Neural crest cell (in vitro differentiated cells): ENCODE results near the gene JOSD2. TPM values are rescaled to one million over a fixed set of nuclear protein-coding genes. Genes with fewer than 3 reads are reported as not detected.
"Not testable (repeated sequence)": the region's sequence is repeated elsewhere in the genome, so short reads cannot be mapped to it uniquely, and the experiment has no call there.

Source experiments
- DNase-seq: peaks from one replicate; pipeline ENCODE4 v3.0.0; 2021; ENCODE audit warnings: low read depth, mixed read lengths, low spot score
- H3K27ac Mint-ChIP-seq: one replicate; pipeline ENCODE4 v1.8.0; 2021; ENCODE audit warnings: mild to moderate bottlenecking, mixed read lengths; ENCODE audit not compliant: unreplicated experiment
- H3K27me3 Mint-ChIP-seq: 2 replicates; pipeline ENCODE4 v1.8.0; 2021; ENCODE audit warnings: low read depth, mild to moderate bottlenecking, mixed read lengths
- H3K36me3 Mint-ChIP-seq: 2 replicates; pipeline ENCODE4 v1.8.0; 2021; ENCODE audit warnings: low read depth, mild to moderate bottlenecking, mixed read lengths
- H3K4me1 Mint-ChIP-seq: 2 replicates; pipeline ENCODE4 v1.8.0; 2021; ENCODE audit warnings: mixed read lengths
- H3K4me3 Mint-ChIP-seq: one replicate; pipeline ENCODE4 v1.8.0; 2021; ENCODE audit warnings: mild to moderate bottlenecking, mixed read lengths
- H3K9me3 Mint-ChIP-seq: 2 replicates; pipeline ENCODE4 v1.8.0; 2021; ENCODE audit warnings: mixed read lengths
- total RNA-seq: library from RNA; stranded (reverse); gene quantifications from 2 replicates; pipeline ENCODE4 v1.2.1, GENCODE V29; 2021
- TF ChIP-seq, protein P1 (sequence below): fragments of 200-600 bp; sonication (generic); conservative IDR thresholded peaks from 2 replicates; pipeline ENCODE4 v1.5.0; 2021; ENCODE audit warnings: antibody characterized with exemption, mild to moderate bottlenecking

Gene JOSD2
- total RNA-seq, 1 donor from 2014 or later = 10.9 TPM

DNA sequence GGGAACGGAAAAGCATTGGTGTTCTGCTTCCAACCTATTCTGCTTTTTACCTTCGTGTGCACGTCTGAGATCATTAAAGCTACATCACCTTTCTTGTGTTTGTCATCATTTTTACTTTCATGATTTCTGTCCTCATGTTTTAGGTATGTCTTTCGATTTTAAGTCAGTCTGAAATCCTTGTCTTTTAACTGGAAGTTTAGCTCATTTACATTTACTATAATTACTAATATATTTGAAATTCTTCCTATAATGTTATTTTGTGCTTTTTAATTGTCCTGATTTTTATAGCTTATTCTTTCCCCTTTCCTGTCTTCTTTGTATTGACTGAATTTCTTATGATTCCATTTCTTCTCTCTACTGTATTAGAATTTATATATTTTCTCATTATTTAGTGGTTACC is 22.0 kb upstream of the JOSD2 start:
- no peak for DNase-seq
- Mint-ChIP-seq H3K4me3 (no peak overlapping the region), H3K27ac (no peak overlapping the region), H3K36me3 (peaks cover 26% of the 10 kb centered on the region), H3K4me1 (peaks cover 19% of the 10 kb centered on the region), H3K9me3 (peaks cover 4% of the 10 kb centered on the region), H3K27me3 (no peaks in the 10 kb centered on the region)
- TF ChIP-seq, protein P1, sequence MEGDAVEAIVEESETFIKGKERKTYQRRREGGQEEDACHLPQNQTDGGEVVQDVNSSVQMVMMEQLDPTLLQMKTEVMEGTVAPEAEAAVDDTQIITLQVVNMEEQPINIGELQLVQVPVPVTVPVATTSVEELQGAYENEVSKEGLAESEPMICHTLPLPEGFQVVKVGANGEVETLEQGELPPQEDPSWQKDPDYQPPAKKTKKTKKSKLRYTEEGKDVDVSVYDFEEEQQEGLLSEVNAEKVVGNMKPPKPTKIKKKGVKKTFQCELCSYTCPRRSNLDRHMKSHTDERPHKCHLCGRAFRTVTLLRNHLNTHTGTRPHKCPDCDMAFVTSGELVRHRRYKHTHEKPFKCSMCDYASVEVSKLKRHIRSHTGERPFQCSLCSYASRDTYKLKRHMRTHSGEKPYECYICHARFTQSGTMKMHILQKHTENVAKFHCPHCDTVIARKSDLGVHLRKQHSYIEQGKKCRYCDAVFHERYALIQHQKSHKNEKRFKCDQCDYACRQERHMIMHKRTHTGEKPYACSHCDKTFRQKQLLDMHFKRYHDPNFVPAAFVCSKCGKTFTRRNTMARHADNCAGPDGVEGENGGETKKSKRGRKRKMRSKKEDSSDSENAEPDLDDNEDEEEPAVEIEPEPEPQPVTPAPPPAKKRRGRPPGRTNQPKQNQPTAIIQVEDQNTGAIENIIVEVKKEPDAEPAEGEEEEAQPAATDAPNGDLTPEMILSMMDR = no peak

DNA sequence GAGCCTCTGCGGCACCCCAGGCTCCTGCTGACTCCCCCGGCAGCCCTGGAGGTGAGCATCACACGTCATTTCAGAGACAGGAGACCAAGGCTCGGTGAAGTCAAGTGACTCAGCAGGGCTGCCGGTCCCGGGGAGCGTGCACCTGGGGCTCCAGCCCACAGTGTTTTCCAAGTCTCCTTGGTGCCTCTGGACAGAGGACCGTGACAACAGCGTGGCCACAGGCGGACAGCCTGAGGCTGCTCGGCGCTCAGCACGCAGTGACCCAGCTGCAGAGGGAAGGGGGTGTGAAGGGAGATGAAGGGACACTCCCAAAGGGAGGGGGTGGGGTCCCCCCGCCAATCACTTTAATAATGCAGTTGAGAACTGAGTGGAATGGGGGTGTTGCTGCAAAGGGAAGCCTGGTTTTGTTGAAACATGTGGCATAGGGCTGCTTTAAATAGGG is 20.2 kb upstream of the JOSD2 start:
- TF ChIP-seq, protein P1 = no peak
- DNase-seq = no peak
- Mint-ChIP-seq H3K36me3 (peaks cover 21% of the 10 kb centered on the region), H3K27me3 (no peaks in the 10 kb centered on the region), H3K4me3 (no peak overlapping the region), H3K9me3 (peaks cover 4% of the 10 kb centered on the region), H3K27ac (no peak overlapping the region), H3K4me1 (peaks cover 13% of the 10 kb centered on the region)

DNA sequence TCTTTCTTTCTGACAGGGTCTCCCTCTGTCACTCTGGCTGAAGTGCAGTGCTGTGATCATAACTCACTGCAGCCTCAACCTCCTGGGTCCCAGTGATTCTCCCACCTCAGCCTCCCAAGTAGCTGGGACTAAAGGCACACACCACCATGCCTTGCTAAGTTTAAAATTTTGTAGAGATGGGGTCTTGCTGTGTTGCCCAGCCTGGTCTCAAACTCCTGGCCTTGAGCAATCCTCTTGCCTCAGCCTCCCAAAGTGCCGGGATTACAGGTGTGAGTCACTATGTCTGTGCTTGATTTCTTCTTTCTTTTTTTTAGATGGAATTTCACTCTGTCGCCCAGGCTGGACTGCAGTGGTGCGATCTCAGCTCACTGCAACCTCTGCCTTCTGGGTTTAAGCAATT is 17.1 kb upstream of the JOSD2 start:
- H3K36me3 Mint-ChIP-seq = peaks cover 11% of the 10 kb centered on the region
- not testable (repeated sequence) for DNase-seq, H3K27me3 Mint-ChIP-seq, H3K27ac Mint-ChIP-seq, H3K9me3 Mint-ChIP-seq, H3K4me3 Mint-ChIP-seq
- H3K4me1 Mint-ChIP-seq = peaks cover 13% of the 10 kb centered on the region

DNA sequence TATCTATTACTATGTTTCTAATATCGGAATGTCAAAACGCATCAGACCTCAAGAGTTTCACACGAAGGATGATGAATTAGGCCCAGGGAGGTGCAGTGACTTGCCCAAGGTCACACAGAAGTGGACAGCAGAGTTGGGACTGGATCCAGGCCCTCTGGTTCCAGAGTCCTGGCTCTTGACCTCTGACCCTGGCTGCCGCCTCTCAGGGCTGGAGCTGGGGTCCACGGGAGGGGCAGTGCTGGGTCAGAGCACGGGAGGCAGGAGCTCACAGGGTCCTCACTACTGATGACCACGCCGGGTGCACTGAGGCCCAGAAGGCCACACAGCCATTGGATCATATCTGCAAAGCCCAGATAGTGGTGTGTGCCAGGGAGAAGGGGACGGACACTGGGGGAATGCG is 11.9 kb upstream of the JOSD2 start:
- Mint-ChIP-seq H3K36me3 (peaks cover 7% of the 10 kb centered on the region), H3K27ac (no peak overlapping the region), H3K9me3 (no peaks in the 10 kb centered on the region), H3K27me3 (no peaks in the 10 kb centered on the region), H3K4me1 (no peaks in the 10 kb centered on the region), H3K4me3 (no peak overlapping the region)
- TF ChIP-seq, protein P1 = no peak
- no peak for DNase-seq

DNA sequence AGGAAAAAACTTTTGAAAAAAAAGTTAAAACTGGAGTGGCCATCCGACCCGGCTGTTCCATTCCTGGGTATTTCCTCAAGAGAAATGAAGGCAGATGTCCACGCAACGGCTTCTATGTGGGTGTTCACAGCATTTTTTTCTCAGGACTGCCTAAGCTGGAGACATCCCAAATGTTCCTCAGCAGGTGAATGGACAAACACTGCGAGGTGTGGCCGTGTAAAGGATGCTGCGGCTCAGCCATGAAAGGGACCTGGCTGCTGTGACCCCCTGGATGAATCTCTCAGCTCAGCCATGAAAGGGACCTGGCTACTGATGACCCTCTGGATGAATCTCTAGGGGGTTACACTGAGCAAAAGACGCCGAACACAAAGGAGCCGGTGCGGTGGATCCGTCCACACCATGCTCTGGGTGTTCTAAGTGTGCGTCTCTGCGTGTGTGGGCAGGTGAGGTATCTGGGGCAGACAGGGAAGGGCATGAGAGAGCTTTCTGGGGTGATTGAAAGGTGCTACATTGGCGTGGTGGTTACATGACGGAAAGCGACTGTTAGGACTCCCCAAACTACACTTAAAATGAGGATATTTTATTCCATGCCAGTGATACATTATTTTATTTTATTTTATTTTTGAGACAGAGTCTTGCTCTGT is 10.0 kb upstream of the JOSD2 start:
- TF ChIP-seq, protein P1 = no peak
- H3K4me1 Mint-ChIP-seq = no peaks in the 10 kb centered on the region
- no peak overlapping the region for H3K4me3 Mint-ChIP-seq
- H3K36me3 Mint-ChIP-seq = peaks cover 7% of the 10 kb centered on the region
- no peak overlapping the region for H3K27ac Mint-ChIP-seq
- no peaks in the 10 kb centered on the region for H3K27me3 Mint-ChIP-seq
- no peak for DNase-seq
- no peaks in the 10 kb centered on the region for H3K9me3 Mint-ChIP-seq

DNA sequence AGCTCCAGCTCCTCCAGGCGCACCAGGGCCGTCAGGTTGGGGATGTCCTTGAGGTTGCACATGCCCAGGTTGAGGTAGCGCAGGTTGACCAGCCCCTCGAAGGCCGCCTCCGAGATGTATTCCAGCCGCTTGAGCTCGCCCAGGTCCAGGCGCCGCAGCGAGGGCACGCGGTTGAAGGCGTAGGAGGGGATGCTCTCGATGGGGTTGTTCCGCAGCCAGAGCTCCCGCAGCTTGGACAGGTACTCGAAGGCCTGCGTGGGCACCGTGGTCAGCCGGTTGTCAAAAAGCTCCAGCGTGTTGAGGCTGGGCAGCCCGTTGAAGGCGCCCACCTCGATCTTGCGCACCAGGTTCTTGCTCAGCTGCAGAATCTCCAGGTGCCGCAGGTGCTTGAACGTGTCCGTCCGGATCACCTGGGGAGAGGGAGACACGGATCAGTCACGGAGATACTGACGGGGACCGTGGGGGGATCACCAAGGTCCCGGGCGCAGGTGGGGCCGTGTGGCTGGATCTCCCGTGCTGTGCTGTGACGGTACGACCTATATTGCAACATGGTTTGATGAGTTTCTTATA is 8.1 kb upstream of the JOSD2 start:
- H3K9me3 Mint-ChIP-seq = no peaks in the 10 kb centered on the region

More for the DNA sequence above, 8.1 kb upstream of the JOSD2 start:
- peaks cover 7% of the 10 kb centered on the region for H3K36me3 Mint-ChIP-seq
- DNase-seq = no peak
- H3K4me1 Mint-ChIP-seq = peaks cover 4% of the 10 kb centered on the region
- no peak overlapping the region for H3K27ac Mint-ChIP-seq
- TF ChIP-seq, protein P1 = no peak
- H3K4me3 Mint-ChIP-seq = no peak overlapping the region
- no peaks in the 10 kb centered on the region for H3K27me3 Mint-ChIP-seq
